NCI-H2171 (cell line): Measurements from ENCODE around the gene ZNF784.
A peak's percentile ranks its signal among the peaks of the same experiment; 100 is the strongest.

Source experiments
- DNase-seq: peaks from one replicate; lab custom pipeline; 2025; lab: John Stamatoyannopoulos, UW

Gene ZNF784

GRCh38 chr19:55620410-55621204 is 3.8 kb downstream of the ZNF784 start:
- no peak for DNase-seq

- no peak for DNase-seq
These were observed 5.1 kb downstream of the ZNF784 start for GRCh38 chr19:55619286-55619685.

GRCh38 chr19:55618426-55618825 is 5.9 kb downstream of the ZNF784 start:
- DNase-seq: no peak

GRCh38 chr19:55617426-55617825 is 6.9 kb downstream of the ZNF784 start:
- no peak for DNase-seq

GRCh38 chr19:55616395-55616875 is 7.9 kb downstream of the ZNF784 start:
- no peak for DNase-seq

GRCh38 chr19:55615543-55616394 is 8.6 kb downstream of the ZNF784 start:
- no peak for DNase-seq

GRCh38 chr19:55614711-55615542 is 9.4 kb downstream of the ZNF784 start:
- DNase-seq: no peak

GRCh38 chr19:55613930-55614710 is 10.2 kb downstream of the ZNF784 start:
- DNase-seq: no peak

- DNase-seq: no peak
These were observed 11.0 kb downstream of the ZNF784 start for GRCh38 chr19:55613396-55613795.

- no peak for DNase-seq
These were observed 12.3 kb downstream of the ZNF784 start for GRCh38 chr19:55611983-55612645.

- DNase-seq: no peak
These were observed 12.9 kb downstream of the ZNF784 start for GRCh38 chr19:55611300-55611982.

GRCh38 chr19:55609326-55609725 is 15.0 kb downstream of the ZNF784 start:
- no peak for DNase-seq

GRCh38 chr19:55606817-55607216 is 17.5 kb downstream of the ZNF784 start:
- DNase-seq: no peak

- DNase-seq: no peak
These were observed 17.9 kb downstream of the ZNF784 start for GRCh38 chr19:55606471-55606787.

GRCh38 chr19:55605637-55606470 is 18.5 kb downstream of the ZNF784 start, which contains the start of gene ZNF865:
Gene ZNF865, plus strand, starts transcription at chr19:55605647. Its CDS starts 7,972 bp downstream, at chr19:55613619.
- peak; percentile 56 for DNase-seq

GRCh38 chr19:55605207-55605636 is 19.1 kb downstream of the ZNF784 start:
- DNase-seq: peak; percentile 98

GRCh38 chr19:55603581-55604292 is 20.6 kb downstream of the ZNF784 start:
- DNase-seq: no peak

GRCh38 chr19:55603115-55603514 is 21.3 kb downstream of the ZNF784 start:
- DNase-seq: no peak
